ENCODE data around the gene CBX5.
A peak's percentile ranks its signal among the peaks of the same experiment; 100 is the strongest.

The CBX5 gene

DNA sequence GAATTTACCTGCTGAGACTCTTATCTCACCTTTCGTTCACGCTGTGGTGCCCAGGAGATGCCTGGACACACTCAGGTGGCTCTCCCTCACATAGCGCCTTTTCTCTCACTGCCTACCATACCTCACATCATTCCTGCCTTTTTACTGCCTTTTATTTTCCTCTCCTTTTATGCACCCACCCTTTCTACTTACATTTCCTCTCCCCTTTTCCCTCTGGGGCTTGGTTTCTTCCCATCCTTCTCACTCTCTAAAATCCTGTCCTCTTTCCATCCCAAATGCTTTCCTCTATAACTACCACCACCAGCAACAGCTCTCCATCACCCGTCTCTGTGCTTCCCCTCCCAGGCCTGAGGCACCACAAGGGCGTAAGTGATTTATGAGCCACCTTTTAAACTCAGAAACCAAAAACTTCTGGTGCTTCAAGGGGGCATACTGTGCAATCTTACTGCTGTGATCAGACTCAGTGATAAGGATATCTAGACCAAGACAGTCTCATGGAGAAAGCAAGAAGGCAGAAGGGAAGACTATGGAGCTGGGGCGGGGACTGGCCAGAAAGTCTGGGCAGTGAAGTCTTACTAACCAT, 58.4 kb downstream of the CBX5 start:
- no peak for DNase-seq

GRCh38 chr12:54220567-54220966, 59.4 kb downstream of the CBX5 start:
- no peak for DNase-seq

DNA sequence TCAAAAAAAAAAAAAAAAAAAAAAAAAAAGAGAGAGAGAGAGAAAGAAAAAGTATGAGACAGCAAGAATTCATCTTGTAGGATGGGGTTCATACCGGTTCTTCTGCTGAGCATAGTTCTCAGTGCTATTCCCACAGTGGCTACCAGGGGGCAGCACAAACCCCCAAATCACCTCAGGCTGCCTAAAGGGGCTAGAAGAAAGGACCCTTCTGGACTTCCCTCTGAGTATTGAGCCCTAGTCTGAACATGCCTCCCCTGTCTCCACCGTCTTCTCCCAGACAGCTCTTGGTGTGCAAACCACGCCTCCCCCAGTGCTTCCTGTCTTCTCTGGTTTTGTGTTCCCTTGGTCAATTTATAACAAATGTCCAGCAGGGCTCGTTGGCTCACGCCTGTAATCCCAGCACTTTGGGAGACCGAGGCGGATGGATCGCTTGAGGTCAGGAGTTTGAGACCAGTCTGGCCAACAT, 59.8 kb downstream of the CBX5 start:
- DNase-seq = peak; percentile 28

- no peak for DNase-seq
These were observed 62.1 kb downstream of the CBX5 start for GRCh38 chr12:54217774-54218241.

DNA sequence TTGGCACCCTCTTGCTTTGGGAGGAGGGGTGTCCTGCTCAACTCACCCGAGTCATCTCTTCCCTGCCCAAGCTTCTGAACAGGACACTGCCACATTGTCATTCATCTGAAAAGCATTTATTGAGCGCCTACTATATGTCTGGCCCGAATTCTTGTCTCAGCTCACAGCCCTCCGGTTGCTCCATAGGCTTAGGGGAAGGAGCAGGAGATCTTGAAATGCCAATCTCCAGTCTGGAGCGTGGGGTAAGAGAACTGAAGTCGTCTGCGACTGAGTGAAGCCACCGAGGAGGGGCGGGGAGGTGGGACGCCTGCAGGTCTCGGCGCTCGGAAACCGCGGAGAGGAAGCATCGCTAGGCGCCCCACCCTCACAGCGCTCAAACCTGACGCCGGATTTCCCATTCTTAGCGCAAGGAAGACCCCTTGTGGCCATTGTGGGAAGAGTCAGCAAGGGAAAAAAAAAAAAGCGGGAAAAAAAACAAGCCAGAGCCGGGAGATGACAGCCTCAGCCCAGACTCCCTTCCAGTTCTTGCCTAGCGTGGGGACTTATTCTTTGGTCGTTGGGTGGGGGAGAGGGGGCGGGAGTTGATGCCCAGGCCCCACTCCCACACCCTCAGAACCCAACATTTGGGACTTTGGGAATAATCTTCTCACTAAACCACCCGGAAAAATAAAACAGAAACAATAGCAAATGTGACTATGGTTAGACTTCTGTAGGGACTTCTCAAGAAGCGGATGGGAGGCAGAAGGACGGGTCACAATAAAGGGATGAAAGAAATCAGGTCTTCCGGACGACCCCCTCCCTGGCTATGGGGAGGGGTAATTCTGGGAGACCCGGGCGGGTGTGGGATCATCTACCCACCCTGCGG, 62.9 kb downstream of the CBX5 start:
- peak; percentile 82 for DNase-seq

- DNase-seq = no peak
These were observed 63.7 kb downstream of the CBX5 start for GRCh38 chr12:54215989-54216796.

GRCh38 chr12:54214553-54215406, 65.1 kb downstream of the CBX5 start:
- peak; percentile 86 for DNase-seq

DNA sequence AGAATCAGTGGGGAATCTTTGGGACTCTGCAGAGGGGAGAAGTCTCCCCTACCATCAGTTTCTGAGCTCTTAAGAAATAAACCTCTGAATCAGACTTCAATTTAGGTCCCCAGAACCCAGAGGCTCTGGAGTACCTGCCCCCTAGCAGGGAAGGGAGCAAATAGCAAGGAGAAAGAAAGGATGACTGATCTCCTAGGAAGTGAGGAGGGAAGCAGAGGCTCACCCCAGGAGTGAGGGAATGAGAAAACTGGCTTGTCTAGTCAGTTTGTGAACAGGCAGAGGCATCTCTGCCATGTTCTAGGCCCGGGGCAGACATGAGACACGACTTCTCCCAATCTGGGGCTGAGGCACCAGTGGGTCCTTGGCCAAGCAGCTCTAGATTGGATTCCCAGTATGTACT, 66.8 kb downstream of the CBX5 start:
- no peak for DNase-seq

GRCh38 chr12:54211920-54212319, 68.0 kb downstream of the CBX5 start:
- DNase-seq = no peak

GRCh38 chr12:54210400-54210790, 69.5 kb downstream of the CBX5 start:
- no peak for DNase-seq

DNA sequence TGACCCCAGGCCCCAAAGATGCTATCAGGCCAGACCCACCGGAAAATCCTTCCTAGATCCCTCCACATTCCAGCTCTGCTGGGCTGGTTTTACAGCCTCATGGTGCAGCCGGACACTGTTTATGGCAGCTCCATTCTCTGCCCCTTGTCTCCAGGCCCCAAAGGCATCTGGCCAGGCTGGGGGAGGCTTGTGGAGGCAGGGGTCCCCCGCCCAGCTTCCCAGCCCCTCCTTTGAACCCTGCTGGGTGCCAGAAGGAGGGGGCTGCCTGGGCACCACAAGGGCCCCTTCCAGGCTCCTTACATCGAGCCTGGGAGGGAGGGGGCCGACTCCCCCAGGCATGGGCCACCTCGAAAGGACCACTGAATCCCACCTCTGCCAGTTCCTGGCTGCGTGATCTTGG, 71.3 kb downstream of the CBX5 start:
- DNase-seq = no peak

- peak; percentile 72 for DNase-seq
These were observed 72.2 kb downstream of the CBX5 start for GRCh38 chr12:54207539-54208294.

DNA sequence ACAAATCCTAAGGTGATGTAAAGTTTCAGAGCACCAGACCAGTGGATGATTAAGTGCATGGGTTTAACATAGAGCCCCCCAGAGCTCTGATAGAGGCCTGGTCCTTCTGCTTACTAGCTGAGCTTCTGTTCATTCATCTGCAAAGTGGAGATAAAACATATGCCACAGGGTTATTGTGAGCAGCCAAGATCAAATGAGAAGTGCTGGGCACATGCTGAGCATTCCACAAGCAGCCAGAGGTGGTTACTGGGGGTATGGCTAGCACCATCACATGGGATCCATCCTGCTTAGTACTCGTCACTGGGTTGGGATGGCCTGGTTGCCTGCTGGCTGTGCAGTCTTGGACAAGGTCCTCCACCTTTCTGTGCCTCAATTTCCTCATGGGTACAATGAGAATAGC, 73.1 kb downstream of the CBX5 start:
- no peak for DNase-seq

GRCh38 chr12:54204316-54204715, 75.6 kb downstream of the CBX5 start:
- no peak for DNase-seq

- DNase-seq = peak; percentile 72
These were observed 78.7 kb downstream of the CBX5 start for GRCh38 chr12:54201001-54201794.

DNA sequence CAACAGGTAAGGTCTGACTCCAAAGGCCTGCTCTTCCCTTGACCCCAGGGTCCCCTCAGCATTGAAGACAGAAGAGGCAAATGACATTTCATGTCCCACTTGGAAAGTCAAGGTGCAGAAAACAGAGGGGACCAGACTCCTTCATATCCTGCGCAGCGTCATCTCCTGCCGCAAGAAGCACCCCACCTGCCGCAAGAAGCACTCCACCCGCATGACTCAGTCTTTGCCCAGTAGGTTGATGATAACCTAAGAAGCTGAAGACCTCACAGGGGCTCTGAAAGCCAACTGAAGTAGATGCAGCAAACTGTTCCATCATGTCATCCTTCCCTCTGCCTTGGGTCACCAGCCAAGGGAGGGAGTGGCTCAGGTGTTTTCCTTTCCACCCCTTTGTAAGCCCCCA, 79.5 kb downstream of the CBX5 start:
- DNase-seq = no peak

DNA sequence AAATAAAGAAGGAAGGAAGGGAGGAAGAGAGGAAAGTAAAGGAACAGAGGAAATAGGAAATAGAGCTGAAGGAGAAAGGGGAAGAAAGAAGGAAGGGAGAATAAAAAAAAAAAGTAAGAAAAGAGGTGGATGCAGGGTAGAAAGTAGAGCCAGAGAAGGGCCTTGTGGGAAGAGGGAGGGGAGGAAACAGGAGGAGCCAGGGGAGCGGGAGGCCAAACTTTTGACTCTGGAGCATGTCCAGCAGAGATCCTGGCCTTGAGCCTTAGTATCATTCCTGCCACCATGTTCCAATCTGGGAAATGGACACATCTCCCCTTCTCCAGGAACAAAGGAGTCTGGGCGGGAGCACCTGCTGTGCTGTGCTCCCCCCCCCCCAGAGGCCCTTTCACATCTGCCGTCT, 80.0 kb downstream of the CBX5 start:
- DNase-seq = no peak

- no peak for DNase-seq
These were observed 80.9 kb downstream of the CBX5 start for GRCh38 chr12:54199034-54199433.

DNA sequence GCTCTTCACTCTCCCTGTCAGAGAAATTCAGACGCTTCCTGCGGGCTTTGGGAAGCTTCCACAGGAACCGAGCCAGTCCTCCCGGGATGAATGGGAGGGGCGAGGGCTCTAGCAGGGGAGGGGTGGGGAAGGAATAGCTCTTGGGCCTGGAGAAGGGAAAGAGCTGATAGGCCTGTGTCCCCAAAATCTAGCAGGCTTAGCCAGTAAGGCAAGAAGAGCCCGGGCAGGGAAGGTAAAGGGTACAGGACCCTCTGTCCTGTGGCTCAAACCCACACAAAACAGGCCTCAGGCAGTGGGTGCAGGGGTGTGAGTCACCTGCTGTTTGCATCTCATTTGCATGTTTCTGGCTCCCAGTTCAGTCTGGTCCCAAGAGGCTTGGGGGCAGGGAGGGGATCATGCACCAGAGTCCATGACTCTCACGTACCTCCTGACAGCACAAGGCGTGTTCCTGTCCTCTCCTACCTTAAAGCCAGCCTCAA, 82.5 kb downstream of the CBX5 start:
- no peak for DNase-seq

DNA sequence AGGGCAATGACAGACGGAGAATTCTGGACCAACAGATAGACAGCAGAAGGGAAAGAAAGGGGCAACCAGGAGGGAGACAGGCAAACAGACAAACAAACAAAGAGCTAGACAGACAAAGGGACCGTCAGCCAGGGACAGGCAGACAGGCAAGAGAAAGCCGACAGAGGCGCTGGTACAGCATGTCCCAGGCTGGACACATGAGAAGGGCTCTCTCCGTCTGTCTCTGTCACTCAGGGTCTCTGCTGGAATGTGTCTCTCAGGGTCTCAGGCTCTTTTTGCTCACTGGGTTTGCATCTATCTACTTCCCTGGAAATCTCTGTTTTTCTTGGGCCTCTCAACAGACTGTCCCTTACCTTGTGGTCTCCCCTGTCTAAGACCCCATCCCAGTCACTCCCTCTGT, 82.9 kb downstream of the CBX5 start:
- DNase-seq = no peak

DNA sequence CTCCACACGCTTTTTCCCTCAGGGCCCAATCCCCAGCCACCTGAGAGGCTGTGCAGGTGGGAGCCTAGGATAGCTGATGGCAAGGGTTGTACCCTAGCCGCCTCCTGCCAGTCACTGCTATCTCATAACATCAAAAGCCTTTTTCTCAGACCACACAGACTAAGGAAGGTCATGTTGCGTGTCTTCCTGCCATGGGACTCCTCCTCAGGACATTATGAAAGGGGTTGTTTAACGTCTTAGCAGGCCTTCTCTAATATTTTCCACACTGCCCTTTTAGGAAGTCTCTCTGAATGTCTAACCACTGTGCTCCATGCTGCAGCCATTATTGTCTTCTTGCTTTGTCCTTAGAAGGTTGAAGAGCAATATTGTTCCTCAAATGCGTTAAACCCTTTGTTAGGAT, 83.5 kb downstream of the CBX5 start:
- no peak for DNase-seq

Data from NCI-H510A treated with DMSO at 0.1 percent for 48 hours (cell line).